ENCODE results near the gene ARHGEF11. TPM values are rescaled to one million over a fixed set of nuclear protein-coding genes. Genes with fewer than 3 reads are reported as not detected.

Gene ARHGEF11
- total RNA-seq, 1 donor from 2014 or later: 21.0 TPM

DNA sequence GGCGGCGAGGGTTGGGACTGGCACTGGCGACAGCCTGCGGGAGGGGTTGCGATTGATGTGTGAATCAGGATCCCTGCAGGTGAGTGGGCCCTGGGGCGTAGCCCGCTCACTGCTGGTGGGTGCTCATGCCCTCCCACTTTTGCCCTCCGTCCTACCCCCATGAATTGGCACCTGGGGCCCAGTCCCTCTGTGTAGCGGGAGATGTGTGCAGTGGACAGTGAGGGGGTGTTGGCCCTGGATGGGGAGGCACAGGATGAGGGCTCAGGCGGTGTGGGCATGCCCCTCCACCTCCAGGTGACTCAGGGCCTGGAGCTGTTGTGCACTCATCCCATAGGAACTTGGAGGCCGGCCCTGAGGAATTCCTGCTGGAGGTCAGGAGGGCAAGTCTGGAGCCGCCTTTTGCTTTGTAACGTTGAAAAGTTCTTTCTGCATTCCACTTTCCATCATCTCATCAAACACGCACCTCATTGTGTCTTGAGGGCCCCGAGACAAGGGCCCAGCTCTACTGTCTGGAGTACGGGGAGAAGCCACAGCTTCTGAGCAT lies 149.0 kb downstream of the ARHGEF11 start:
- DNase-seq (ENCODE audit: low read depth in 2 of 2): peak; percentile 40 to 90

DNA sequence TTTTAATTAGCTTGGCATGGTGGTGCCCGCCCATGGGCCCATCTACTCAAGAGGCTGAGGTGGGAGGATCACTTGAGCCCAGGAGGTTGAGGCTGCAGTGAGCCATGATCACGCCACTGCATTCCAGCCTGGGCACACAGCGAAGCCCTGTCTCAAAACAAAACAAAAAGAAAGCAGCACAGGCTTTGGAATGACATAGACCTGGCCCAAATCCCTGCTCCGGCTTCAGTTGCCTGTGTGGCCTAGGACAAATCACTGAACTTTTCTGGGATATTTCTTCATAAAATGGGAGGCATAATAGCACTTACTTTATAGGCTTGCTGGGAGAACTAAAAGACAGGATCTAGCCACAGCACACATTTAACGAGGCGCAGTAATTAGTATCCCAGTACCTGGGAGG lies 149.6 kb downstream of the ARHGEF11 start:
- DNase-seq (ENCODE audit: low read depth in 2 of 2): peak in 1 of 2 donors; percentile 43

DNA sequence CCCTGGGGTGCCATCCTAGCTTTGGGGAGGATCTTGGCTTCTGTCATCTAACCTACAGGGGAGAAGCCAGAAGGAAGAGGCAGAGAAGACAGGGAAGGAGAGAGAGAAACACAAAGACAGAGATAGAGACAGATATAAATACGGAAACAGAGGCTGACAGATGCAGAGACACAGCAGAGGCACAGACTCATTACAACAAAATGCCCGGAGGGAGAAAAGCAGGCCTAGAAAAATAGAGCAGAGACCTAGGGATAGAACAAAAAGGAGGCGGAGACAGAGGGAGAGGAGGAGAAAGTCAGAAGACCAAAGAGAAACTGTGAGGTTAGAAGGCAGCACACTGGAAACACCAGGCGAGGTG lies 150.1 kb downstream of the ARHGEF11 start:
- peak; percentile 31 to 35 for DNase-seq (ENCODE audit: low read depth in 2 of 2)

DNA sequence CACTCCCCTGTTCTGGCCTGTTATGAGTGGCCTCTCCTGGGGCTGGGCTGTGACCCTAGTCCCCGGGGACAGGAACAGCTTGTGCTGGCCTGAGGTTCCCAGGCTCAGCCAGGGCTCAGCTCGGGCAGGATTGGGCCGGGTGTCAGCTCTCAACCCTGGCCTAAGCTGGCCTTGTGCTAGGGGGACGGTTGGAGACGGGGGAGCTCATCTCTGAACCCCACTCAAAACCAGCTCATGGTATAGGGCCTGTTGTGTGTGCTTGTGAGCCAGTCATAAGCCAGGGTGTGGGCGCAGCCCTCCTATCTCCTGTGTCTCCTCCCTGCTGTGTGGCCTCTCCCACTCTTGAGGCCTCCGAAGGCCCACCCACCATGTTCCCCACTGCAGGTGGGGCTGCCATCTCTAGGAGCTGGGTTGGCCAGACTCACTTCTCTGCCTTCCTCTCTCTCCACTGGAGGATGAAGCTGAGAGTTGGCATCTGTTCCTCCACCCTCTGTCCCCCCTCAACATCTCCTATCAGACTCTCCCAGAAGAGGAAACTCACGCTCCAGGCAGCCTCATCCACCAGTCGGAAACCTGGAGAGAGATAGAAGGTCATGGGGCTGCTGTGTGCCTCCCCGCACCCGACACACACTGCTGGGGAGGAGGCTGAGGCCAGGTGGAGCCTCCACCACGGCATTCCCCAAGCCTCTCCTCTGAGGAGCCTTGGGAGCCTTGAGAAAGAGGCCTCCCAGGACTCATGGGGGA lies 150.7 kb downstream of the ARHGEF11 start:
- DNase-seq (ENCODE audit: low read depth in 2 of 2): peak; percentile 71 to 77

DNA sequence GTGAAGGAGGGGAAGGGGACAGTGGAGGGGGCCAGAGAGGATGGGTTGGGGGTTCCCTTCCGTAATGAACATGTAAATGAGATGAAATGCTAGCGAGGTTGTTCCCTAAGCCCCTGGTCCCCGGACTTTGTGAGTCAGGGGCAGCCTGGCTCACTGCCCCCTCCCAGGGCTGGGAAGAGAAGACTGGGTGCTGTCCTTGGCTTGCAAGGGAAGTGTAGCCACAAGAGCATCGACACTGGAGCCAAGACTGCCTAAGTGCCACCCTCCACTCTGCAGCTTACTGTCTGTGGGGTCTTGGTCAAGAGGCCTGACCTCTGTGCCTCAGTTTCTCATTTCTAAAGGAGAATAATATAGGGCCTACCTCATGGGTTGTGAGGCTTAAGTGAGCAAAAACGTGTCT lies 151.5 kb downstream of the ARHGEF11 start:
- DNase-seq (ENCODE audit: low read depth in 2 of 2): peak in 1 of 2 donors; percentile 31

DNA sequence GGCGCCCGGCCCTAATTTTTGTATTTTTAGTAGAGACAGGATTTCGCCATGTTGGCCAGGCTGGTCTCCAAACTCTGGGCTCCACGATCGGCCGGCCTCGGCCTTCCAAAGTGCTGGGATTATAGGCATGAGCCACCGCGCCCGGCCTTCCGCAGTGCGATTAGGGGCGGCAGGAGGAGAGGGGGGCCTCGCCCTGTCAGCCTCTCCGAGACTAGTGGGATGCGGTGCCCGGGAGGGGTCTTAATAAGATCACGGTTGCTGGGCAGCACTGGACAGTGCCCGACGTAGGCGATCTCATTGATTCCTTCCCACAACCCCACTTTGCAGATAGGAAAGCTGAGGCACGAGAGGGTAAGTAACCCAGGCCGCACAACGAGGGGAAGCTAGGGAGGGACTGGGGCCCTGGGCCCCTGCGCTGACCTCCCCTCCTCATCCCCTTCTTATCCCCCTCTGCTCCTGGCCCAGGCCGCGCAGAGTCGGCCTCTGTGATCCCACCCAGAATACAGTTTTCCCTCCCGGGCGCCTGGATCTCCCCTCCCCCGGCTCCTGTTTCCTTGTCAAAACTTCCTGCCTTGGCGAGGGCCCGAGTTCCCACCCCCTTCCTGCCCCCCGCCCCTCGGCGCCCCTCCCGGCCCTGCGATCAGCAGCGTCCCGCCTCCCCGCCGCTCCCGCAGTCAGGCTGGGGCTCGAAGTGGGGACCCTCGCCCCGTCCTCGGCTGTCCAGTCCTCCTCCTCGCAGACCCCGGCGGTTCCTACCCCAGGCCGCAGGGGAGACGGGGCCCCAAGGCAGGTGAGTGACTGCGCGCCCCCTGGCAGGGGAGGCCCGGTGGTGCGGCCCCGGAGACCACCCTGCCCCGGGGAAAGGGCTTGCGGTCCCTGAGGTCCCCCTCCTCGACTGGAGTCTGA lies 152.2 kb downstream of the ARHGEF11 start, which contains the start of gene PEAR1:
TSS of gene PEAR1 (plus strand) at position 671 of the 906 bp plus-strand sequence. CDS start 10,209 bp downstream, outside the sequence.
- DNase-seq (ENCODE audit: low read depth in 2 of 2): peak; percentile 73 to 89

DNA sequence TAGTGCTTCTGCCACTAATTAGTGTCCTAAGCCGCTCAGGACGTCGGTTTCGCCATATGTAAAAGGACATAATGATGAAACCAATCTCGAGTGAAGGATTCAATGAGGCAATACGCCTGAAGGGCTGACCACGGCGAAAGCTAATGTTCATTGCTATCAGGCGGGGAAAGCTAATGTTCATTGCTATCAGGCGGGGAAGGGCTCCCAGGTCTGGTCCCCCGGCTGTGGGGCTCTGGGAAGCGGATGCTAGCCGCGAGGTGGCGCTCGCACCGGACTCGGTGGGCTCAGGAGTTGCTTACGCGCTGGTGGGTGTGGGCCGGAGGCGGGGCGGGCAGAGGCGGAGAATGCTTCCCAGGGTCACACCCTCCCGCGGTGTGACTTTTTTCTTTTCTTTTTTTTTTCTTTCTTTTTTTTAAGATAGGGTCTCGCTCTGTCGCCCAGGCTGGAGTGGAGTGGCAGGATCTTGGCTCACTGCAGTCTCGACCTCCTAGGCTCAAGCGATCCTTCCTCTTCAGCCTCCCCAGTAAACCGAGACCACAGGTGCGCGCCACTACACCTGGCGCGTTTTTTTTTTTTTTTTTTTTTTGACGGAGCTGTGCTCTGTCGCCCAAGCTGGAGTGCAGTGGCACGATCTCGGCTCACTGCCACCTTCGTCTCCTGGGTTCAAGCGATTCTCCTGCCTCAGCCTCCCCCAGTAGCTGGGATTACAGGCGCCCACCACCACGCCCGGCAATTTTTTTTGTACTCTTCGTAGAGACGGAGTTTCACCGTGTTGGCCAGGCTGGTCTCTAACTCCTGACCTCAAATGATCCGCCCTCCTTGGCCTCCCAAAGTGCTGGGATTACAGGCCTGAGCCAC lies 153.1 kb downstream of the ARHGEF11 start:
- peak; percentile 92 to 95 for DNase-seq (ENCODE audit: low read depth in 2 of 2)

DNA sequence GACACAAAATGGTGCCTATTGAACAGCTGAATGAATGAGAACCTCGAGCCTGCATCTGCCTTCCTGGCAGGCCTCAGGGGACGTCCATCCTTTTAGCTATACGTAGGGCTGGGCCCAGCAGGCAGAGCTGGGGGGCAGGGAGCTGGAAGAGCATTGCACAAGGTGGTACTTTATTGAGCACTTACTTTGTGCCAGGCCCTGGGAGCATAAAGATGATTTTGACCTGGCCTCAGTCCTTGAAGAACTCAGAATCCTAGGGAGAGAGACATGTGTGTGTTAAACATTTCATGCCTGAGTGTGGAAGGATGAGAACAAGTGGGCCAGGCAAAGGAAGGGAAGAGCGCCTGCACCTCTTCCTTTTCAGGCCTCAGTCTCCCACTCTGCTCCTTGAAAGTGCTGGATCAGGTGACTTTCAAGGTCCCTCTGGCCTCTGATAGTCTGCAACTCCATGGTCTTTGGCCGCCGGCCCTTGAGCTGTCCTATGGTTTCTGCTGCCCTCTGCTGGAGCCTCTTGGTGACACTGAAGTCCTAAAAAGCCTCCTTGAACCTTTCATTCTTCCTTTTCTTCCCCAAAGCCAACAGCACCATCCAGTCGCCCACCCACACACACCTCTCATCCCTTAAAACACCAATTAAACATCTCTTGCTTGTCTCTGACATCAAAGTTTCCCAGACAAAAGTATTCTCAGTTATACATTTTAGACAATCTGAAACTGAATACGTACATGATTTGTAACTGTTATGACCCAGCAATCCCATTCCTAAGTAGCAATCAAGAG lies 155.6 kb downstream of the ARHGEF11 start:
- peak; percentile 79 to 85 for DNase-seq (ENCODE audit: low read depth in 2 of 2)

DNA sequence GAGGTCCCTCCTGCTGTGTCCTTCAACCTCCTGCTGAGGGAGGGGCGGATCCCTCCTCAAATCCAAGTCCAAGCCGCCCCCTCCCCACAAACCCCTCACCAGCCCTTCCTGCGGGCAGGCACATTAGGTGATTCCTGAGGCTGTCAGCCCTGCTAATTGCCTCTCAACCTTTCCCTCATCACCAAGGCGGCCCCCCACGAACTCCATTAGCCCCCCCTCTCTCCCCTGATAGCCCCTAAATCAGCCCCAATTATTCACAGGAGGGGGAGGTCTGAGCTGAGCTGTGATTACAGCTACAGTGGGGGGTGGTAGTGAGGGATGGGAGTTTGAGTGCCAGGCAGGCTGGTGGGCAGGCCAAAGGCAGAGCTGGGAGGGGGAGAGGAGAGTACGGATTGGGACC lies 157.8 kb downstream of the ARHGEF11 start:
- DNase-seq (ENCODE audit: low read depth in 2 of 2): no peak

DNA sequence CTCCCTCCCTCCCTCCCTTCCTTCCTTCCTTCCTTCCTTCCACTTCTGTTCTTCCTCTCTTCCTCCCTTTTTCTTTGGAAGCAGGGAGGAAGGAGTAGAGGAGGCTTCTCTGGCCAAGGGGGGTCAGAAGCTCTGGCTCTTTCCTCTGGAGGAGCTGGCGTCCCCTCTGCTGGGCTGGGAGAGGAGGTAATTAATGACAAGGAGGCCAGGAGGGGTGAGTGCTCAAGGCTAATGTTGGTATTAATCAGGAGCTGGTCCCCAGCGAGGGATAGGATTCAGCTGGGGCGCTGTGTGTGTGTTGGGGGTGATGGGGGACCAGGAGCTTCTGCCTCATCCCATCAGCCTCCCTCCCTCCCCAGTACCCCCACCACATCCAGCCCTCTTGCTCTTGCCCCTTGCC lies 158.2 kb downstream of the ARHGEF11 start:
- DNase-seq (ENCODE audit: low read depth in 2 of 2): no peak

DNA sequence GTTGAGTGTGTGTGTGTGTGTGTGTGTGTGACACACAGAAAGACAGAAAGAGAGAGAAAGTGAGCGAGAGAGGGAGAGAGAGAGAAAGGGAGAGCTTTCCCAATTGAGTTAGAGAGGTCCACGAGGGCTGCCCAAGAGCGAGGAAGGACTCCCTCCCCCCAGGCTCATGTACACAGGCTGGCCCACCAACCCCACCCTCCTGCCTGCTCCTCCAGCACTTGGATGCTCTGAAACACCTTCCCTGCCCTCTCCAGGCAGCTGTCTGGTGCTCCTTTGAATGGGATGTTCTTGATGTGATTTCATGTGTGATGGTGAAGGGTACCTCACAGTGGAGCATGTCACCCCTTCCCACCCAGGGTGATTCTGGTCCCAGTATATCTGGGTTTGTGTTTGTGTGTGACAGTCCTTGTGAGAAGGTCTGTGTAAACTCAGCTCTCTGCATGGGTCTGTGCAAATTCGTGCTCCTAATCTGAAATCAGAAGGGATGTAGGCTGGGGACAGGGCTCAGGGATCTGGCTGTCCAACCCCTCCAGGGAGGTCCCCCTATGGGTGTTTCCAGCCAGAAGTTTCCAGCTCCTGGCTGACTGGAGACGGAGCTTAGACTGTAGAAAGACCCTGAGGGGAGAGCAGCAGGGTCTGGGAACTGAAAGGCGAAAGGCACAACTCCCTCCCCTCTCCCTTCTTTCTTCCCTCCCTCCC lies 158.8 kb downstream of the ARHGEF11 start:
- no peak for DNase-seq (ENCODE audit: low read depth in 2 of 2)

DNA sequence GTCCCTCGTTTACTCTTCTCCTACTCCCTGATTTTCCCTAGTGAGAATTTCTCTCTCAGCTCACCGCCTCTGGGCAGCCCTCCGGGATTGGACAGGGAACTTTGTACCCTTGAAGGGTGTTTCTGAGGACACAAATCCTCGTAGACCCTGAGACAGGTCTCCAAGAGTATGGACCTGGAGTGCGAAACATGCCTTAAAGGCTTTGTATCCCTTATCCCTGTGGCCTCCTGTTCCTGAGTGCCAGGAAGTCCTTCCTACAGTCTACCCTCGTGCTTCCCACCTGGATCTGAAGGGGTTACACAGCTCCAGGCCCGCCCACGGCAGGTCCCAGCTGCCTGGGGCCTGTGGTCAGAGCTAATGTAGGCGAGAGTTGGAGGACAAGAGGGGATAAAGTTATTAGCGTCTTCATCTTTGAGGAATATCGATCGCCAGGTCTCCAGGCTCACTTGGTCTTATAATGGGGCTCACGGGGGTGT lies 159.6 kb downstream of the ARHGEF11 start:
- DNase-seq (ENCODE audit: low read depth in 2 of 2): no peak

DNA sequence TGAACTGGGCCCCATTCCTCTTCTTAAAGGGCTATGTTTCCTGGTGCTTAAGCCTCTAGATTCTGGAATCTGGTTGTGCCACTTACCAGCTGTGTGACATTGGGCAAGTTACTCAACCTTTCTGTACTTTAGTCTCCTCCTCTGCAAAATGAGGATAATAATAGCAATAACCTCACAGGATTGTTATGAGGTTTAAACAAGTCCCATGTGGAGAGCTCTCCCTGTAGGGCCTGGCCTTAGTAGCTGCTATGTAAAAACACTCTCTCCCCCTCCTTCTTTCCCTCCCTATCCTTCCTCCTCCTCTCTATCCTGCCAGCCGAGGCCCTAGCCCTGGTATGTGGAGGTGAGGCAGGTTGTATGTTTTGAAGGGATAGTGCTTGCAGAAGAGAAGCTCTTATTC lies 160.2 kb downstream of the ARHGEF11 start:
- no peak for DNase-seq (ENCODE audit: low read depth in 2 of 2)

Other genes starting within 250 kb of the ARHGEF11 start
- under 0.01 TPM in 1 of 2 replicates, not detected in the other for gene SH2D2A, start 228.9 kb downstream of the ARHGEF11 start, total RNA-seq
- not detected in 2 replicates for gene INSRR, start 186.6 kb downstream of the ARHGEF11 start, total RNA-seq
- gene NTRK1, start 184.9 kb downstream of the ARHGEF11 start, total RNA-seq: not detected in 2 replicates
- gene PEAR1, start 152.0 kb downstream of the ARHGEF11 start, total RNA-seq: 10.2 and 16.3 TPM in 2 replicates
- under 0.01 TPM in 2 replicates for gene LRRC71, start 125.1 kb downstream of the ARHGEF11 start, total RNA-seq
- not detected in 2 replicates for gene ETV3L, start 54.1 kb upstream of the ARHGEF11 start, total RNA-seq
- 10.2 and 15.1 TPM in 2 replicates for gene ETV3, start 92.7 kb upstream of the ARHGEF11 start, total RNA-seq

Data from lung microvascular endothelial cell (primary cell).